Fibroblast of the conjunctiva (primary cell): ENCODE measurements around the gene IFFO2.
"Not testable (repeated sequence)": the region's sequence is repeated elsewhere in the genome, so short reads cannot be mapped to it uniquely, and the experiment has no call there.

Experiments
- DNase-seq: peaks from one replicate; pipeline ENCODE4 v3.0.0-alpha.2; 2010; ENCODE audit warnings: low read depth

Gene IFFO2

GRCh38 chr1:18874600-18874999 lies 81.9 kb downstream of the IFFO2 start:
- no peak for DNase-seq

- no peak for DNase-seq
These were observed 82.4 kb downstream of the IFFO2 start for GRCh38 chr1:18874036-18874435.

- DNase-seq = no peak
These were observed 84.3 kb downstream of the IFFO2 start for GRCh38 chr1:18872071-18872611.

- no peak for DNase-seq
These were observed 84.9 kb downstream of the IFFO2 start for GRCh38 chr1:18871401-18872070.

- no peak for DNase-seq
These were observed 85.5 kb downstream of the IFFO2 start for GRCh38 chr1:18870957-18871356.

GRCh38 chr1:18870595-18870865 lies 85.9 kb downstream of the IFFO2 start:
- DNase-seq = not testable (repeated sequence)

- DNase-seq = no peak
These were observed 86.5 kb downstream of the IFFO2 start for GRCh38 chr1:18869847-18870594.

- DNase-seq = no peak
These were observed 87.6 kb downstream of the IFFO2 start for GRCh38 chr1:18868801-18869424.

GRCh38 chr1:18868354-18868753 lies 88.1 kb downstream of the IFFO2 start:
- no peak for DNase-seq

- no peak for DNase-seq
These were observed 89.6 kb downstream of the IFFO2 start for GRCh38 chr1:18866846-18867245.

GRCh38 chr1:18866314-18866713 lies 90.2 kb downstream of the IFFO2 start:
- DNase-seq = no peak

- DNase-seq = no peak
These were observed 91.3 kb downstream of the IFFO2 start for GRCh38 chr1:18865176-18865575.

- no peak for DNase-seq
These were observed 94.9 kb downstream of the IFFO2 start for GRCh38 chr1:18861590-18861989.

- DNase-seq = no peak
These were observed 95.4 kb downstream of the IFFO2 start for GRCh38 chr1:18861082-18861481.

- no peak for DNase-seq
These were observed 96.9 kb downstream of the IFFO2 start, which contains the start of gene TAS1R2 for GRCh38 chr1:18859560-18859959. TSS of gene TAS1R2 (minus strand) at chr1:18859660. CDS start at chr1:18859660, 0 bp downstream.

GRCh38 chr1:18858070-18858688 lies 98.3 kb downstream of the IFFO2 start:
- DNase-seq = no peak

- no peak for DNase-seq
These were observed 100.0 kb downstream of the IFFO2 start for GRCh38 chr1:18856435-18856834.

- DNase-seq = no peak
These were observed 100.9 kb downstream of the IFFO2 start for GRCh38 chr1:18855573-18855972.

GRCh38 chr1:18854331-18855025 lies 102.0 kb downstream of the IFFO2 start:
- no peak for DNase-seq
